Retina (tissue), 1 donor: ENCODE results near the gene BAG1.

ENCODE experiments used
- DNase-seq: peaks from one replicate; pipeline ENCODE4 v3.0.0-alpha.2; 2016

Gene BAG1

GRCh38 chr9:33241298-33241697 is 23.2 kb downstream of the BAG1 start:
- no peak for DNase-seq

DNA sequence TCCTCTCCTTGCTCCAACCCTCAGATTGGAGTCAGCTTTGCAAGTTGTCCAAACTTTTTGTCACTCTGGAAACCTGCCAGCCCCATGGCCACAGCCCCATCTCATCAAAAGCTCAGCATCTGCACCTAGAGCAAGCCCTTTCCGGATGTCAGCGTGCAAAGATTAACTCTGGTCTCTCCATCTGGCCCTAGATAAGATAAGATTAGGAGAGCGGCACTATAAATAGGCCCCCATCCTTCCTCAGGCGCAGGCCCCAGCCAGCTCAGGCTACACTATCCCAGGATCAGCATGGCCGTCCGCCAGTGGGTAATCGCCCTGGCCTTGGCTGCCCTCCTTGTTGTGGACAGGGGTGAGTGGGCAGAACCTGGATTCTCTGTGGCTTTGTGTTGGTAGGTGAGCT is 24.6 kb downstream of the BAG1 start, which contains the start of gene SPINK4:
TSS of gene SPINK4 (plus strand) at position 247 of the 400 bp plus-strand sequence. CDS start at position 289, 42 bp downstream.
- DNase-seq: peak; percentile 18

DNA sequence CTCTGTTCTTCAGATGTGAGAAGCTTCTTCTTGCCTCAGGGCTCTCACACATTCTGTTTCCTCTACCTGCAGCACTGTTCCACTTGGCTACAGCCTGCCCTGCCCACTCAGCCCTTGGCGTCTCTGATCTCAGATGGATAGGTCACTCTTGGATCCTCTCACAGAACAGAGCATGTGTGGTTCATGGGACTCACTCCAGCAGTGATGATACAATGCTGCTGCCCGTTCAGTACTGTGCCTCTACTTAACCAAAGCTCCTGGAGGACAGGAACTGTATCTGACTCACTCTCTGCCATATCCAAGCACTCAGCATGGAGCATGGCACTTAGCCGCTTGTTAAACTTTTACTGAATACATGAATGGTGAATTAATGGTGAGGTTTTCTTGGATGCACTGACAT is 27.9 kb downstream of the BAG1 start:
- DNase-seq: no peak

DNA sequence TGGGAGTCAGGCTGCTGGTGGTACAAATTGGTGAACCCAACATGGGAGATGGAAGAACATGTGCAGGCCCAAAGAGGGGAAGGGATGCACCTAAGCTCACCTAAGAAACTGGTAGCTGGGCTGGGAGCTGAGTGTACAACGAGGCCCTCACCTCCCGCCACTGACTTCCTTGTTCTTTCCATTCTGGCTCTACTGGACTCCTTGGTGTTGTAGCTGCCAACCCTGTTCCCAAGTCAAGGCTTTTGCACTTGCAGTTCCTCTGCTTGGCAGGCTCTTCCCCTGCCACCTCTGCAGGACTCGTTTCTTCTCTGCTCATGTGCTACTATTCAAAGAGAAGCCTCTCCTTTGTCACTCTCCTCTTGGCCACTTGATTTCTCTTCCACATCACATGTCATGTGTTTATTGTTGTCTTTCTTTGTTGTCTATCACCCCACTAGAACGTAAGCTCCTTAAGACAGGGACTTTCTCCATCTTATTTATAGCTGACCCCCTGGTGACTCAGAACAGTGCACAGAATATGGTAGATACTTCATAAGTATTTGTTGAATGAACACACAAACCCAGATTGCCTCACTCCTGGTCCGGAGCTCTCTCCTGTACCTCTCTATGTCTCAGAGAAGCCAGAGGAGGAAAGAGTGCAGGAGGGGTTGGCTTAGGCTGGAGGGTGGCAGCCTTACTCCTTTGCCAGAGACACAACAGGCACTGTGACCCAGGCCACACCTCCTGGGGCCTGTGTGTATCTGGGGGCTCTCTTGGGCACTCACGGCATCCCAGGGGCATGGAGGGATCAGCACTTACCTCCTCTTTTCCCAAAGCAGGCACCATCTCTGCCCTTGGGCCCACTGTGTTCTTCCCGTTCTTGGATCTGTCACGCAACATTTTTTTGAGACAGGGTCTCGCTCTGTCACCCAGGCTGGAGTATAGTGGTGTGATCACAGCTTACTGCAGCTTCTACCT is 29.7 kb downstream of the BAG1 start:
- DNase-seq: no peak

DNA sequence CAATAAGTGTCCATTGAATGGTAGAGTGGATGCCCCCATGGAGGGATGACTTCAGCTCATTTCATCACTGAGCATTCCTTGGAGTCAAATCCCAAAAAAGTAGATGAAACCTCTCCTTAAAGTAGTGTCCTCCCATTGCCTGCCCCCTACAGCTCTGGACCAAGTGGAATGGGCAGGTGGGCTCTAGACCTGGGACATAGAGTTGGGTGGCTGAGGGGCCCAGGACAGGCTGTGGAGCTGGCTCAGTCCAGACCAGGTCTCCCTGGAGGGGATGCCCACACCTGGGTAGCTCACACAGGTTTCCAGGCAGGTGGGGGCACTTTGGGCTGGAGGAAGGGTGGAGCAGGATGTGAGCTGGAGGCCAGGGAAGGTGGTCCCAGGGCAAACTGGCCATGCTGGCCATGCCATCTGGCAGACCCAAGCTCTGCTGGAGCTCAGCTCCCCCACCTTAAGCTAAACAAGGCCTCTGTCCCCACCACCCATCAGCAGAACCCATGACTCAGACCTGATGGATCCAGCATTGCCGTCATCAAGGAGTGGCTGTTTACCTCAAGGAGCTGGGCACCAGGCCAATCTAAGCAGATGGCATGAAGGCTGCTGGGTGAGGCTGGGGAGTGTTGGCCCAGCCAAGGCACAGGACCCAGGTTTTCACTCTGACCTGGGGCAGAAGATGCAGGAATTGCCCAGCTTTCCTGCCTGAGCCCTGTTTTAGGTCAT is 30.7 kb downstream of the BAG1 start:
- DNase-seq: no peak

DNA sequence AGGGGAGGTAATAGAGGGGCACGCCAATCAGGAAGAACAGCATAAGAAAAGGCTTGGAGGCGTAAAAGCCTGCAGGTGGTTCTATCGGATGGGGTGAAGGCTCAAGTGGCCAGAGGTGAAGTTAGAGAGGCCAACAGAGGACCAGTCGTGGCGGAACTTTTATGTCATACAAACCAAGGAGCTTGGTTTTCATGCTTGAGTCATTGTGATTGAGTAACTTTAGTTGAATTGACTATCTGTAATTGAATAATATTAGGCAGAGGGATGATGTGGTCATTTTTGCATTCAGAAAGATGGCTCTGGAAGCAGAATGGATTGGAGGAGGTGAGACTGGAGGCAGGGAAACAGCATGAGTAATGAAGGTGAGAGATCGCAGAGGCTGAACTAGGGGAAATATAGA is 31.7 kb downstream of the BAG1 start:
- DNase-seq: no peak

GRCh38 chr9:33231623-33231942 is 32.9 kb downstream of the BAG1 start:
- DNase-seq: no peak

DNA sequence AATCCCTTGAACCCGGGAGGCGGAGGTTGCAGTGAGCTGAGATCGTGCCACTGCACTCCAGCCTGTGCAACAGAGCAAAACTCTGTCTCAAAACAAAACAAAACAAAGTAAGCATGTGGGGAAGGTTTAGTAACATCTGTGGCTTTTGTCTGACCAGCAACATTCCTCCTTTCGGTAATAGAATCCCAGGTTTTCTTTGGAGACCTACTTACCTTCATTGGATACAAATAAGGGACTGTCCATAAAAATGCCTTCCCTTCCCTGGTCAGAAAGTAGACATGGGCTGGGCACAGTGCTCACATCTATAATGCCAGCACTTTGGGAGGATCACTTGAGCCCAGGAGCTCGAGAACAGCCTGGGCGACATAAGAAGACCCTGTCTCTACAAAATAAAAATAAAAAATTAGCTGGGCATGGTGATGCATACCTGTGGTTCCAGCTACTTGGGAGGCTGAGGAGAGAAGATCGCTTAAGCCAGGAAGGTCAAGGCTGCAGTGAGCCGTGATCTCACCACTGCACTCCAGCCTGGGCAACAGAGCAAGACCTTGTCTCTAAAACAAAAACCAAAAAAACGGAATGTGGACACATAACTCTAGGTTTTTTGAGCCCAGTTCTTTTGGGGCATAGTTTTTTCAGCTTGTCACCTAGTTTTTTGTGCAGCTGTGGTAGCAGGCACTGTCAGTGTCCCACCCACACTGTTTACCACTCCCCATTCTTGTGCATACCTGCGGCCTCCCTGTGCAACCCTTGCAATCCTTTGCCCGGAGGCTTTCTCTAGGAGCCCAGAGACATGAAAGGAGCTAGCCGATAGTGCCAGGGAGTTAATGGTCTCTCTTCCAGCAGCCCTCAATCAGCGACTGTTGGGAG is 33.5 kb downstream of the BAG1 start:
- DNase-seq: no peak

GRCh38 chr9:33229359-33230114 is 35.0 kb downstream of the BAG1 start:
- no peak for DNase-seq

DNA sequence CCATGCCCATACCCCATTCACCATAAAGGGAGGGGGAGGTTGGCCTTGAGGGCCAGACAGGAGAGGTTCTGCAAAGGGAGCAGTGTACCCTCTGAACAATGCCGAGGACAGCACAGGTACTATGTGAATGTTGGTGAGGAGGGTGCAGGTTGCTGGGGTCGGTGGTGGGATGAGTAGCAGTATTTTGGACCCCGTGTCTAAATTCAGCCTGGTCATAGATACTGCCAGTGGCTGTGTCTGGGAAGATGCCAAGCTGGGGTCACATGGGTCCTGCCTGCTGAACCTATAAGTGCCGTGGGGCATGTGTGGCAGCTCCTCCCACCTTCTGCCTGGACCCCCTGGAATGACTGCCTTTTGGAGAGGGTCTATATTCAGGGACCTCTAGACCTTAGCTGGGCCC is 35.9 kb downstream of the BAG1 start:
- no peak for DNase-seq

- DNase-seq: no peak
Observed at GRCh38 chr9:33227741-33228140, 36.8 kb downstream of the BAG1 start.

DNA sequence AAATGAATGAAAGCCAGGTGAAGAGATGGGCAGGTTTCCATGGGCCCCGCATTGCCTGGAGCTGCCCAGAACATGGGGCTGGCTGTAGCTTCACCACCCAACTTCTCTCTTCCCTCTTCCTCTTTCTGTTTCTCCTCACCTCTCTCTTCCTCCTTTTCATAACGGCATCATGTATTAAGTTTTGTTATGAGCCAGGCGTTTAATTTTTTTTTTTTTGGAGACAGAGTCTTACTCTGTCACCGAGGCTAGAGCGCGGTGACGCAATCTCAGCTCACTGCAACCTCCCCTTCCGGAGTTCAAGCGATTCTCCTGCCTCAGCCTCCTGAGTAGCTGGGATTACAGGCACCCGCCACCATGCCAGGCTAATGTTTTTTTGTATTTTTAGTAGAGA is 37.5 kb downstream of the BAG1 start:
- DNase-seq: no peak

- DNase-seq: peak; percentile 65
Observed at GRCh38 chr9:33225319-33226147, 39.0 kb downstream of the BAG1 start.

GRCh38 chr9:33223696-33224095 is 40.8 kb downstream of the BAG1 start:
- no peak for DNase-seq

DNA sequence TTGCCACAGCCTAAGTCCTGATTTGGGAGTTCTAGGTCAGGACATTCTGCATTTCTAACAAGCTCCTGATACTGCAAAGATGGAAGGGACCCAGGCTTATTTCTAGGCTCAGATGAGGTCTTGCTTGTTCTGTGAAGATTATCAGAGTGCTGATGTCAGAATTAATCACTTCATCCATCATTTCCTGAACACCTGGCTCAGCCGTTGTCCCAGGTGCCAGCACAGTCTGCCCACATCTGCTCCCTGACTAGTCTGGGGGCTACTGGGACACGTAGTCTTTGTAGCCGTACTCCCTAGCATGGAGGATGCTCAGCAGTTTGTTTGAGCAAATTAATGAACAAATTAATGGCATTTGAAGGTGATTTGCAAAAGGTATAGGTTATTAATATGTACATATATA is 42.5 kb downstream of the BAG1 start:
- no peak for DNase-seq

DNA sequence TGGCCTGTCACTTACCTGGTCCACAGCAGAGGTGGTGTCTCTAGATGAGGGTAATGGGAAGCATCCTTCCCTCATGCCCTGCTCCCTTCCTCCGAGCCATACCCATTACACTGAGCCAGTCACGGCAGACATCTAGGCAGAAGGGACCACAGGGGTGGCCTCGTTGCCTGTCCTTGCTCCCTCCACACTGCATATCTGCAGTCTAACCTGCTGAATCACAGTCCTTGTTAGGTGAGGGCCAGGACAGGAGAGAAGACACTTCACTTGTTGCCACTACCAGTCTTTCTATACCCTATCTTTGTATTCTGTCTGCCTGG is 43.0 kb downstream of the BAG1 start:
- DNase-seq: no peak

DNA sequence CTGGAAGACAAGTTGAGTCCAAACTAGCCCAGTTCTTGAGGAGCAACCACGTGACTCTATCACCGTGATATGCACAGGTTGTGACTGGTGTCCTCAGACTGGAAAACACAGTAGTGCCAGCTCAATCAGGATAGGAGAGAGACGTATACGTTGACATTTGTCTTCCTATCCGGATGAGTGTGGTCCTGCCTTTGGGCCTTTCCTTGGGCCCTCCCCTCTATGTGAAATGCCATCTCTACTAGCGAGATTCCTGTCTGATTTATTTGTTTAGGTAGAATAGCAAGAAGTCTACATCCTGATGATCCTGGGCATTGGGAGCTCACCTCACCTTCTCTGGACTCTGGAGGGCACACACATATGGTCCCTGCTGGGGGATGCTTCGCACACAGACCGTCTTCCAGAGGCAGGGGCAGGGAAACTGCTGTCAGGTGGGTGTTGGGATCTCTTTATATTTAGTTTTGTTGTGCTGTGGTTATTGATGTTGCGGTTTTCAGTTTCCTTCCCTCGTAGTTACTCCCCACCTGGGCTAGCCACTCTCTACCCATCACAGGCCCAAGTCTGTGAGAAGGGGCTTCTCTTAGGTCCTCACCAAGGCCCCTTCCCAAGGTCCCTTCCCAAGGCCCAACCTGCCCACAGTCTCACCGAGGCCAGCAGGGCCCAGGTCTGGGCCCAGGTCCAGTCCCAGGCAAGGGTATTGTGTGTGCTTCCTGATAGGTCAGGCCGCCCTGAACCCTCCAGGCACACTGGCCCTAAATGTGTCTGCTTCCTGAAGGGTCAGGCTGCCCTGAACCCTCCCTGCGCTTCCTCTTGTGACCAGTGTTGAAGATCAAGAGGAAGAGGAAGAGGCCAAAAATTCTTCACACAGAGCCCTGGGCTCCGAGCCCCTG is 43.6 kb downstream of the BAG1 start:
- no peak for DNase-seq

DNA sequence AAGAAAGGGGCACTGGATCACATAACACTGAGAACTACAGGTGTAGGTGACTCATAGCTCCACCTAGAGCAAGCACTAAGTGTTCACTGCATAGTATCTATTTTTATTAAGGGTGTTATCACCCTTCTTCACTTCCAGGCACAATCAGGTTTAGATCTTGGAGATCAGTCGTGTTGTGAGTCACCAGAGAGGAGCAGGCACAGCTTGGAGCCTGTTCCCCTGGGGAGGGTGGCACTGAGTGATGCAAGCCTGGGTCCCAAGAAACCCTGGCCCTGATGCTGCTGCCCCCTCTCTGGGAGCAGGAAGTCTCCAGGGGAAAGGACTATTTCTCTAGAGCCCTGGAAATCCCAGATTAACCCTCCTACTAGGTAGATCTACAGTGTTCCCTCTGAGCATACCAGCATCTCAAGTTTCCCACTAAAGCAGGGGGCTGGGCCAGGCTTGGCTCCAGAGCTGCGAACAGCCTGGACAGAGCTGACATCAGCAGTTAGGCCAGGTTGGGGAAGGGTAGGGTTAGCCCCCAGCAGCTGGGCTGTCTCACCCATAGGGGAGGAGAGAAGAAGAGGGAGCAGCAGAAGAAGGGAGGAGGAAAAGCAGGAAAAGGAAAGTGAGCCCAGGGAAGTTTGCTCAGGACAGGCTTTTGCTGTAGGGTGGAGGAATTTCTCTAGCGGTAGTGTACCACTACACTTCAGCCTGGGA is 52.7 kb downstream of the BAG1 start:
- no peak for DNase-seq

GRCh38 chr9:33210006-33210715 is 54.3 kb downstream of the BAG1 start:
- DNase-seq: no peak
